HepG2 (cell line): ENCODE measurements around the gene CCDC74B. TPM values are rescaled to one million over a fixed set of nuclear protein-coding genes. Genes with fewer than 3 reads are reported as not detected.
"Not testable (repeated sequence)": the region's sequence is repeated elsewhere in the genome, so short reads cannot be mapped to it uniquely, and the experiment has no call there.

Source experiments
- ATAC-seq: fragments of 200-7000 bp; cut with Tn5 transposase; 3 replicates; pipeline ENCODE4 v1.9.1; 2020; ENCODE audit warnings: mild to moderate bottlenecking, moderate library complexity
- BruUV-seq: library from RNA; stranded (reverse); fragments of 400-500 nt; replicated peaks from 2 replicates; lab custom pipeline; 2021; lab: Mats Ljungman, UMichigan
- CTCF ChIA-PET: fragments of 300-600 bp; formaldehyde crosslinking; extraction: SDS; loops from one replicate; lab custom pipeline; 2021; ENCODE audit warnings: low total read pairs, inconsistent platforms, low intra/inter-chr PET ratio; lab: Yijun Ruan, JAX
- POLR2A ChIA-PET: fragments of 350-600 bp; sonication (Branson Sonifier 250); formaldehyde crosslinking; loops from one replicate; lab custom pipeline; 2020; ENCODE audit warnings: antibody characterized with exemption, inconsistent platforms; lab: Yijun Ruan, JAX
- DNase-seq: peaks from one replicate; pipeline ENCODE4 v3.0.0-alpha.2; 2015; ENCODE audit warnings: low spot score
- FAIRE-seq: peaks from 3 replicates; lab custom pipeline; 2011; peaks lifted over from hg19 to GRCh38; lab: Jason Lieb, UNC
- H2AFZ ChIP-seq: one replicate; pipeline ENCODE4 v1.6.1; 2011; ENCODE audit warnings: low read length, inconsistent platforms
- H3K27ac ChIP-seq: fragments of 300-600 bp; 3 replicates; pipeline ENCODE4 v1.8.0; 2011; ENCODE audit warnings: mixed run types, mild to moderate bottlenecking, mixed read lengths, low read length, inconsistent platforms; ENCODE audit not compliant: insufficient read depth; ENCODE audit errors: extremely low read length
- H3K27me3 ChIP-seq, 2 experiments: fragments of 200-600 bp in 1 of 2; 2 replicates in 1 of 2; 3 replicates in 1 of 2; pipeline versions ENCODE4 v1.6.0 to v1.8.0; 2011; ENCODE audit warnings: low read length in 2 of 2, mild to moderate bottlenecking in 2 of 2, moderate library complexity in 2 of 2, inconsistent platforms in 1 of 2; ENCODE audit not compliant: insufficient read depth in 2 of 2, control insufficient read depth in 1 of 2
- H3K36me3 ChIP-seq, 2 experiments: fragments of 200-600 bp in 1 of 2; replicated peaks in 1 of 2; 2 replicates in 1 of 2; 3 replicates in 1 of 2; pipeline versions ENCODE4 v1.5.1 to v1.8.0; 2011; ENCODE audit warnings: low read length in 2 of 2, inconsistent platforms in 1 of 2; ENCODE audit not compliant: insufficient read depth in 2 of 2, control insufficient read depth in 1 of 2
- H3K4me1 ChIP-seq: 2 replicates; pipeline ENCODE4 v1.5.1; 2012; ENCODE audit warnings: low read length, inconsistent platforms; ENCODE audit not compliant: insufficient read depth
- H3K4me2 ChIP-seq: 2 replicates; pipeline ENCODE4 v1.6.0; 2011; ENCODE audit warnings: low read depth, low read length, inconsistent platforms
- H3K4me3 ChIP-seq, 3 experiments: fragments of 200-600 bp in 1 of 3; sonication (generic), shearing (Covaris generic) in 1 of 3; replicated peaks in 1 of 3; 2 replicates each; pipeline ENCODE4 v1.5.1; 2011 to 2016; ENCODE audit warnings: low read length in 3 of 3, inconsistent platforms in 2 of 3, low read depth in 2 of 3, mild to moderate bottlenecking in 2 of 3, control low read depth in 1 of 3, mixed read lengths in 1 of 3; ENCODE audit not compliant: insufficient read depth in 1 of 3
- H3K79me2 ChIP-seq: one replicate; pipeline ENCODE4 v1.6.1; 2011; ENCODE audit warnings: low read length, inconsistent platforms; ENCODE audit not compliant: insufficient read depth
- H3K9ac ChIP-seq: 2 replicates; pipeline ENCODE4 v1.6.0; 2011; ENCODE audit warnings: mild to moderate bottlenecking, low read depth, low read length, inconsistent platforms; ENCODE audit not compliant: insufficient read depth
- H3K9me3 ChIP-seq: 2 replicates; pipeline ENCODE4 v1.5.1; 2012; ENCODE audit warnings: mild to moderate bottlenecking, low read length
- H4K20me1 ChIP-seq: 2 replicates; pipeline ENCODE4 v1.6.0; 2011; ENCODE audit warnings: inconsistent platforms, mild to moderate bottlenecking, low read length, moderate library complexity; ENCODE audit not compliant: insufficient read depth
- AGO2 ChIP-seq: fragments of 200-400 bp; formaldehyde crosslinking; optimal IDR thresholded peaks from 2 replicates; pipeline ENCODE3; 2017; ENCODE audit warnings: mild to moderate bottlenecking, low read depth, low read length, moderate library complexity
- AKAP8 ChIP-seq: sonication (generic); formaldehyde crosslinking; IDR thresholded peaks from 2 replicates; pipeline ENCODE4 v1.5.1; 2020; ENCODE audit warnings: mild to moderate bottlenecking, missing genetic modification reagents
- CEBPG ChIP-seq: IDR thresholded peaks from 2 replicates; pipeline ENCODE4 v1.6.1; 2016
- NONO ChIP-seq, 2 experiments: fragments of 450-650 bp in 1 of 2; sonication (generic) in 1 of 2; formaldehyde crosslinking in 1 of 2; IDR thresholded peaks in 1 of 2; conservative IDR thresholded peaks in 1 of 2; 2 replicates each; pipeline versions ENCODE4 v1.6.1 to v1.8.0; 2017 to 2022; ENCODE audit warnings: mild to moderate bottlenecking in 1 of 2, missing genetic modification reagents in 1 of 2, moderate library complexity in 1 of 2
- POLR2G ChIP-seq: fragments of 200-400 bp; formaldehyde crosslinking; IDR thresholded peaks from 2 replicates; pipeline ENCODE4 v1.6.1; 2018; ENCODE audit warnings: mild to moderate bottlenecking, low read depth, low read length, moderate library complexity
- ZNF281 ChIP-seq: sonication (generic); formaldehyde crosslinking; IDR thresholded peaks from 2 replicates; pipeline ENCODE4 v1.4.0; 2020; ENCODE audit warnings: missing genetic modification reagents, borderline replicate concordance
- ZNF687 ChIP-seq: sonication (generic); formaldehyde crosslinking; IDR thresholded peaks from 2 replicates; pipeline ENCODE4 v1.5.1; 2020; ENCODE audit warnings: mild to moderate bottlenecking, missing genetic modification reagents, moderate library complexity
- WGBS: methylation state at CpG from one replicate; pipeline ENCODE4 v1.1.6; 2017; ENCODE audit warnings: low lambda C conversion rate; 5-methylcytosine and 5-hydroxymethylcytosine counted together
- in situ Hi-C: cut with HindIII; loops from 2 replicates; pipeline ENCODE4 v1.10.0; 2017; ENCODE audit warnings: low pct_unique_long_range_greater_than_20kb; ENCODE audit not compliant: extremely low pct_ligation_motif_present
- intact Hi-C: fragments of 100-400 bp; cut with micrococcal nuclease; formaldehyde crosslinking; loops from one replicate; pipeline ENCODE4 v1.10.0; 2022; ENCODE audit not compliant: unreplicated experiment
- polyA plus RNA-seq, 8 experiments: library from polyadenylated mRNA; depleted of rRNA in 3 of 8; stranded (reverse) in 7 of 8; unstranded in 1 of 8; fragments of >200 nt; fragmentation: Illumina TruSeq in 4 of 8; extraction: Trizol in 4 of 8; gene quantifications; 2 replicates each; pipeline versions ENCODE4 v1.2.1 to v1.2.3, GENCODE V29; 2011 to 2016; ENCODE audit warnings: low read depth in 4 of 8, missing spikeins in 1 of 8, mixed read lengths in 1 of 8; ENCODE audit not compliant: insufficient read depth in 1 of 8
- total RNA-seq, 5 experiments: library from RNA; depleted of rRNA; stranded (reverse); fragments of >200 nt; fragmentation: Illumina TruSeq; extraction: Trizol; gene quantifications; 2 replicates each; pipeline ENCODE4 v1.2.3, GENCODE V29; 2016; ENCODE audit warnings: low read depth in 1 of 5

The CCDC74B gene
- total and polyA plus RNA-seq, 2 of the 13 experiments (the other 11 are each of a cell fraction or from before 2014, with no cell fraction given), result 0.07 to 0.11 TPM

- H3K4me2 ChIP-seq, FAIRE-seq, H3K4me3 ChIP-seq, BruUV-seq, DNase-seq, H2AFZ ChIP-seq, H3K79me2 ChIP-seq, POLR2A ChIA-PET, H4K20me1 ChIP-seq, H3K9ac ChIP-seq, CTCF ChIA-PET, H3K36me3 ChIP-seq, ATAC-seq, H3K27ac ChIP-seq, intact Hi-C loops, H3K9me3 ChIP-seq, H3K27me3 ChIP-seq: not testable (repeated sequence)
- in situ Hi-C loops, result loop anchor here (25.0 kb wide), 1 partner anchor 1298 kb away; the partner anchor contains the start of genes MZT2A and TUBA3D
- 0 out of 2 replicates have a peak, but pooled peaks have one; percentile 63 for TF ChIP-seq AKAP8
- 96% methylated on average over 2 of the region's 4 CpGs for WGBS
- peaks cover 22% of the 10 kb centered on the region for H3K4me1 ChIP-seq
Observed at GRCh38 chr2:130188958-130189357, 44.0 kb upstream of the CCDC74B start.

GRCh38 chr2:130187859-130188792, 43.2 kb upstream of the CCDC74B start:
- H3K27ac ChIP-seq; H2AFZ ChIP-seq; ATAC-seq; H3K27me3 ChIP-seq; H3K4me2 ChIP-seq; H3K9me3 ChIP-seq; intact Hi-C loops; H3K9ac ChIP-seq; H3K36me3 ChIP-seq; H3K4me3 ChIP-seq; BruUV-seq; H4K20me1 ChIP-seq; CTCF ChIA-PET; TF ChIP-seq NONO (IDR thresholded peaks at IDR 0.05): not testable (repeated sequence)
- FAIRE-seq (peak; percentile 66), DNase-seq (peak; percentile 39)
- H3K4me1 ChIP-seq, result peaks cover 30% of the 10 kb centered on the region
- in situ Hi-C loops, result loop anchor here (25.0 kb wide), 1 partner anchor 1299 kb away; the partner anchor contains the start of genes MZT2A and TUBA3D
- POLR2A ChIA-PET, result interaction anchor here (0.6 to 2.7 kb wide), 2 partner anchors 19 to 1299 kb away, joined by 3 to 11 read pairs; no protein-coding TSS in a partner anchor
- peaks cover 16% of the 10 kb centered on the region for H3K79me2 ChIP-seq
- WGBS, result 94% methylated on average over 15 of the region's 17 CpGs
- TF ChIP-seq AGO2 (peak; percentile 49), POLR2G (peak; percentile 13; the same call in 1 of the 2 replicates), CEBPG (CRISPR knock-in tag) (peak; percentile 78), ZNF687 (CRISPR knock-in tag) (peak; percentile 39; the same call in 1 of the 2 replicates), ZNF281 (CRISPR knock-in tag) (peak; percentile 50; the same call in 1 of the 2 replicates), NONO (CRISPR knock-in tag; conservative IDR thresholded peaks at IDR 0.05) (peak; percentile 33; the same call in 1 of the 2 replicates)
